Calu3 (cell line): ENCODE measurements around the gene ZNF3. TPM values are rescaled to one million over a fixed set of nuclear protein-coding genes. Genes with fewer than 3 reads are reported as not detected.

ENCODE experiments used
- BruUV-seq: library from RNA; stranded (reverse); fragments of 400-500 nt; replicated peaks from 2 replicates; lab custom pipeline; 2021; lab: Mats Ljungman, UMichigan
- CTCF ChIA-PET: fragments of 300-600 bp; sonication (Branson Sonifier 250); formaldehyde crosslinking; loops from one replicate; lab custom pipeline; 2022; ENCODE audit warnings: antibody characterized with exemption; lab: Charles Lee
- DNase-seq: peaks from one replicate; pipeline ENCODE4 v3.0.0; 2022
- H3K27ac Mint-ChIP-seq: one replicate; pipeline ENCODE4 v1.8.0; 2022; ENCODE audit warnings: mixed read lengths; ENCODE audit not compliant: unreplicated experiment
- H3K27me3 Mint-ChIP-seq: one replicate; pipeline ENCODE4 v1.8.0; 2022; ENCODE audit warnings: mixed read lengths; ENCODE audit not compliant: unreplicated experiment
- H3K36me3 Mint-ChIP-seq: one replicate; pipeline ENCODE4 v1.8.0; 2022; ENCODE audit warnings: mild to moderate bottlenecking, moderate library complexity, mixed read lengths; ENCODE audit not compliant: insufficient read depth, unreplicated experiment
- H3K4me1 Mint-ChIP-seq: one replicate; pipeline ENCODE4 v1.8.0; 2022; ENCODE audit warnings: mild to moderate bottlenecking, low read depth, mixed read lengths; ENCODE audit not compliant: unreplicated experiment
- H3K4me3 Mint-ChIP-seq: one replicate; pipeline ENCODE4 v1.8.0; 2022; ENCODE audit warnings: mild to moderate bottlenecking, low read depth, moderate library complexity, mixed read lengths; ENCODE audit not compliant: unreplicated experiment
- H3K9me3 Mint-ChIP-seq: one replicate; pipeline ENCODE4 v1.8.0; 2022; ENCODE audit warnings: low read depth, mixed read lengths; ENCODE audit not compliant: unreplicated experiment
- intact Hi-C: fragments of 100-400 bp; cut with micrococcal nuclease; formaldehyde crosslinking; loops from one replicate; pipeline ENCODE4 v1.10.0; 2022; ENCODE audit not compliant: unreplicated experiment
- total RNA-seq: library from RNA; stranded (reverse); gene quantifications from 2 replicates; pipeline ENCODE4 v1.2.3, GENCODE V29; 2022
- TF ChIP-seq, protein P1 (sequence below): fragments of 200-600 bp; IDR thresholded peaks from one replicate; pipeline ENCODE4 v1.8.0; 2022; ENCODE audit warnings: antibody characterized with exemption; ENCODE audit not compliant: unreplicated experiment

Gene ZNF3
- total RNA-seq, 1 experiment from 2014 or later, result 26.7 TPM

DNA sequence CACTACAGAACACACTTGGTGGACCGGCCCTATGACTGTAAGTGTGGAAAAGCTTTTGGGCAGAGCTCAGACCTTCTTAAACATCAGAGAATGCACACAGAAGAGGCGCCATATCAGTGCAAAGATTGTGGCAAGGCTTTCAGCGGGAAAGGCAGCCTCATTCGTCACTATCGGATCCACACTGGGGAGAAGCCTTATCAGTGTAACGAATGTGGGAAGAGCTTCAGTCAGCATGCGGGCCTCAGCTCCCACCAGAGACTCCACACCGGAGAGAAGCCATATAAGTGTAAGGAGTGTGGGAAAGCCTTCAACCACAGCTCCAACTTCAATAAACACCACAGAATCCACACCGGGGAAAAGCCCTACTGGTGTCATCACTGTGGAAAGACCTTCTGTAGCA, 17.4 kb downstream of the ZNF3 start:
- no TSS peak for BruUV-seq
- no peak for DNase-seq
- CTCF ChIA-PET, result no interaction called here
- TF ChIP-seq, protein P1, sequence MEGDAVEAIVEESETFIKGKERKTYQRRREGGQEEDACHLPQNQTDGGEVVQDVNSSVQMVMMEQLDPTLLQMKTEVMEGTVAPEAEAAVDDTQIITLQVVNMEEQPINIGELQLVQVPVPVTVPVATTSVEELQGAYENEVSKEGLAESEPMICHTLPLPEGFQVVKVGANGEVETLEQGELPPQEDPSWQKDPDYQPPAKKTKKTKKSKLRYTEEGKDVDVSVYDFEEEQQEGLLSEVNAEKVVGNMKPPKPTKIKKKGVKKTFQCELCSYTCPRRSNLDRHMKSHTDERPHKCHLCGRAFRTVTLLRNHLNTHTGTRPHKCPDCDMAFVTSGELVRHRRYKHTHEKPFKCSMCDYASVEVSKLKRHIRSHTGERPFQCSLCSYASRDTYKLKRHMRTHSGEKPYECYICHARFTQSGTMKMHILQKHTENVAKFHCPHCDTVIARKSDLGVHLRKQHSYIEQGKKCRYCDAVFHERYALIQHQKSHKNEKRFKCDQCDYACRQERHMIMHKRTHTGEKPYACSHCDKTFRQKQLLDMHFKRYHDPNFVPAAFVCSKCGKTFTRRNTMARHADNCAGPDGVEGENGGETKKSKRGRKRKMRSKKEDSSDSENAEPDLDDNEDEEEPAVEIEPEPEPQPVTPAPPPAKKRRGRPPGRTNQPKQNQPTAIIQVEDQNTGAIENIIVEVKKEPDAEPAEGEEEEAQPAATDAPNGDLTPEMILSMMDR, result no peak
- intact Hi-C loops, result no loop called here
- H3K27me3 Mint-ChIP-seq, result no peaks in the 10 kb centered on the region
- no peak overlapping the region for H3K4me3 Mint-ChIP-seq
- no peak overlapping the region for H3K27ac Mint-ChIP-seq
- H3K36me3 Mint-ChIP-seq, result peaks cover 26% of the 10 kb centered on the region
- no peaks in the 10 kb centered on the region for H3K9me3 Mint-ChIP-seq
- no peaks in the 10 kb centered on the region for H3K4me1 Mint-ChIP-seq

DNA sequence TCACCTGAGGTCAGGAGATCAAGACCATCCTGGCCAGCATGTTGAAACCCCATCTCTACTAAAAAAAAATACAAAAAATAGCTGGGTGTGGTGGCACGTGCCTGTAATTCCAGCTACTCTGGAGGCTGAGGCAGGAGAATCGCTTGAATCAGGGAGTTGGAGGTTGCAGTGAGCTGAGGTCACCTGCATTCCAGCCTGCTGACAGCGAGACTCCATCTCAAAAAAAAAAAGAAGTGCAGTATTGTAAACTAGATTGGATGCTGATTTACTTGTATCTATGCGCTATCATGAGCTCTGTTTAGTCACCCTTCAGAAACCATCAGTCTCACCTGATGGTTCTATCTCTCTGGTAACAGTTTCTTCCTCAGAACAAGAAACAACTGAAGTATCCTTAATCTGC, 18.1 kb downstream of the ZNF3 start:
- TF ChIP-seq, protein P1, result no peak
- no peaks in the 10 kb centered on the region for H3K9me3 Mint-ChIP-seq
- DNase-seq, result no peak
- no peaks in the 10 kb centered on the region for H3K27me3 Mint-ChIP-seq
- H3K4me3 Mint-ChIP-seq, result no peak overlapping the region
- CTCF ChIA-PET, result no interaction called here
- H3K4me1 Mint-ChIP-seq, result no peaks in the 10 kb centered on the region
- H3K36me3 Mint-ChIP-seq, result peaks cover 27% of the 10 kb centered on the region
- H3K27ac Mint-ChIP-seq, result no peak overlapping the region
- intact Hi-C loops, result no loop called here
- BruUV-seq, result no TSS peak

DNA sequence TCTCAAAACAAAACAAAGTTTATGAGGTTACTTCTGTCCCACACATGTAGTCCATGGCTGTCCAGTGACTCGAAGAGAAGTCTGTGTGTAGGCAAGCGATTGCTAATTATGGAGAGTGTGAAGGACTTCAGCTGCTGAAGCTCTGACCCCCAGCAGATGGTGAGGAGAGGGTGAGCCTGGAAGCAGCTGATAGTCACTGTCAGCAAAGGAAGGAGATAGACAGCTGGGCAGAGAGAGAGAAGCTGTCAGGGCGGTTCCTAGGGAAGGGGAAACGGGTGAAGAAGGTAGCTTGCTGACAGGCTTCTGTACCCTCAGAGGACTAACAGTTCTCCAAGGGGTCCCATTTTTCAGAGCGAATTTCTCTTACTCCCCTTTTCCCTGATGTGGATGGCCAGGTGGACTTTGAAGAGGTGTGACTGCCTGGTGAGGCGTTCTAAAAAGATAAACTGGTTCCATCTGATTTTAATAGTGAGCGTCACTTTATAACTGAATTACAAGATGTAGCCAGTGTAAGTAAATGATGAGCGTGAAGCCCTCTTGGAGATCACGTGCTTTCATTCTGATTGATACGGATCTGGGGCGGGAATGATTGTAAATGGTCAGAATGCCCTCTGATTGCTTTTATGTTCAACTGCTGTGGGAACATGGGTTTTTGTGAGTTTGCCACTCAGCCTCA, 19.9 kb downstream of the ZNF3 start:
- no peak overlapping the region for H3K27ac Mint-ChIP-seq
- CTCF ChIA-PET, result interaction anchor here (0.6 kb wide), 2 partner anchors 8 to 46 kb away, joined by 3 to 4 read pairs; partner anchors contain the start of gene ZKSCAN1
- H3K9me3 Mint-ChIP-seq, result no peaks in the 10 kb centered on the region
- H3K27me3 Mint-ChIP-seq, result no peaks in the 10 kb centered on the region
- no peak for DNase-seq
- H3K36me3 Mint-ChIP-seq, result peaks cover 36% of the 10 kb centered on the region
- no peaks in the 10 kb centered on the region for H3K4me1 Mint-ChIP-seq
- TF ChIP-seq, protein P1, result no peak
- intact Hi-C loops, result no loop called here
- no TSS peak for BruUV-seq
- H3K4me3 Mint-ChIP-seq, result no peak overlapping the region

DNA sequence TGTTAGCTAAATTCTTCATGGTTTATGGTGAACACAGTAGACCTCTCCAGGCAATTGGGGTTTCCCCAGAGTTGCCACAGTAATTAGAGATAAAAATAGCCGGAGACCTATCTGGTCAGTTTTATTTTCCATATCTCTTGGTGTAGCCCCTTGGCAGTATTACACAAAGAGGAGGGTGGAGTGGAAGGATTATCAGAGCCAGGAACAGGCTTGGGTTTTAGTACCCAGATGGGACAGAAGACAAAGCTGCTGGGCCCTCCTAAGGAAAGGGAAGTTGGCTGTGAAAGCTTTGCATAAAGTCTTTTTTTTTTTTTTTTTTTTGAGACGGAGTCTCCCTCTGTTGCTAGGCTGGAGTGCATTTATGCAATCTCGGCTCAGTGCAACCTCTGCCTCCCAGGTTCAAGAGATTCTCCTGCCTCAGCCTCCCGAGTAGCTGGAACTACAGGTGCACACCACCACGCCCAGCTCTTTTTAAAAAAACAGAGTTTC, 22.2 kb downstream of the ZNF3 start:
- H3K36me3 Mint-ChIP-seq, result peaks cover 27% of the 10 kb centered on the region
- no peak overlapping the region for H3K27ac Mint-ChIP-seq
- no peaks in the 10 kb centered on the region for H3K4me1 Mint-ChIP-seq
- no peak overlapping the region for H3K4me3 Mint-ChIP-seq
- TF ChIP-seq, protein P1, result no peak
- CTCF ChIA-PET, result no interaction called here
- no peaks in the 10 kb centered on the region for H3K27me3 Mint-ChIP-seq
- BruUV-seq, result no TSS peak
- intact Hi-C loops, result no loop called here
- no peaks in the 10 kb centered on the region for H3K9me3 Mint-ChIP-seq
- no peak for DNase-seq
